ENCODE results near the gene CARD11.

CARD11 gene

GRCh38 chr7:3033581-3033980 lies 10.1 kb downstream of the CARD11 start:
- DNase-seq, result no peak
- no peak overlapping the region for H3K4me3 Mint-ChIP-seq
- H3K9me3 Mint-ChIP-seq, result no peaks in the 10 kb centered on the region
- no peaks in the 10 kb centered on the region for H3K36me3 Mint-ChIP-seq (ENCODE audit: low read depth)
- no peak for TF ChIP-seq CTCF (IDR thresholded peaks at IDR 0.05)
- H3K27me3 Mint-ChIP-seq (ENCODE audit: low read depth, poor library complexity), result peaks cover 6% of the 10 kb centered on the region
- peaks cover 33% of the 10 kb centered on the region for H3K4me1 Mint-ChIP-seq
- H3K27ac Mint-ChIP-seq, result peak overlapping the region; percentile 1

GRCh38 chr7:3033136-3033535 lies 10.5 kb downstream of the CARD11 start:
- TF ChIP-seq CTCF (IDR thresholded peaks at IDR 0.05), result no peak
- H3K27me3 Mint-ChIP-seq (ENCODE audit: low read depth, poor library complexity), result peaks cover 6% of the 10 kb centered on the region
- no peak overlapping the region for H3K27ac Mint-ChIP-seq
- no peaks in the 10 kb centered on the region for H3K9me3 Mint-ChIP-seq
- H3K4me3 Mint-ChIP-seq, result no peak overlapping the region
- no peaks in the 10 kb centered on the region for H3K36me3 Mint-ChIP-seq (ENCODE audit: low read depth)
- peaks cover 38% of the 10 kb centered on the region for H3K4me1 Mint-ChIP-seq
- DNase-seq, result no peak

GRCh38 chr7:3032256-3032655 lies 11.4 kb downstream of the CARD11 start:
- Mint-ChIP-seq H3K9me3 (peaks cover under 1% of the 10 kb centered on the region), H3K36me3 (ENCODE audit: low read depth) (no peaks in the 10 kb centered on the region), H3K27ac (peak overlapping the region; percentile 87), H3K4me1 (peaks cover 47% of the 10 kb centered on the region), H3K4me3 (peak overlapping the region; percentile 8), H3K27me3 (ENCODE audit: low read depth, poor library complexity) (peaks cover 7% of the 10 kb centered on the region)
- DNase-seq, result no peak
- no peak for TF ChIP-seq CTCF (IDR thresholded peaks at IDR 0.05)

GRCh38 chr7:3029138-3029537 lies 14.5 kb downstream of the CARD11 start:
- no peak for TF ChIP-seq CTCF (IDR thresholded peaks at IDR 0.05)
- peaks cover 45% of the 10 kb centered on the region for H3K4me1 Mint-ChIP-seq
- H3K27me3 Mint-ChIP-seq (ENCODE audit: low read depth, poor library complexity), result peaks cover 11% of the 10 kb centered on the region
- no peak overlapping the region for H3K27ac Mint-ChIP-seq
- H3K9me3 Mint-ChIP-seq, result peaks cover 14% of the 10 kb centered on the region
- no peak overlapping the region for H3K4me3 Mint-ChIP-seq
- H3K36me3 Mint-ChIP-seq (ENCODE audit: low read depth), result no peaks in the 10 kb centered on the region
- no peak for DNase-seq

GRCh38 chr7:3028758-3029093 lies 14.9 kb downstream of the CARD11 start:
- Mint-ChIP-seq H3K4me1 (peaks cover 45% of the 10 kb centered on the region), H3K9me3 (peaks cover 14% of the 10 kb centered on the region), H3K36me3 (ENCODE audit: low read depth) (no peaks in the 10 kb centered on the region), H3K27me3 (ENCODE audit: low read depth, poor library complexity) (peaks cover 11% of the 10 kb centered on the region), H3K4me3 (no peak overlapping the region), H3K27ac (peak overlapping the region; percentile 66)
- DNase-seq, result no peak
- no peak for TF ChIP-seq CTCF (IDR thresholded peaks at IDR 0.05)

GRCh38 chr7:3028071-3028757 lies 15.5 kb downstream of the CARD11 start:
- Mint-ChIP-seq H3K9me3 (peaks cover 14% of the 10 kb centered on the region), H3K27me3 (ENCODE audit: low read depth, poor library complexity) (peaks cover 11% of the 10 kb centered on the region), H3K27ac (peak overlapping the region; percentile 66), H3K4me1 (peaks cover 40% of the 10 kb centered on the region), H3K4me3 (no peak overlapping the region), H3K36me3 (ENCODE audit: low read depth) (no peaks in the 10 kb centered on the region)
- no peak for DNase-seq
- no peak for TF ChIP-seq CTCF (IDR thresholded peaks at IDR 0.05)

All from nephron progenitor cell (in vitro differentiated cells).